ENCODE results near the gene LIF.

LIF gene

GRCh38 chr22:30223303-30223702, 23.3 kb downstream of the LIF start:
- TF ChIP-seq CTCF (conservative IDR thresholded peaks at IDR 0.05; ENCODE audit: low read length), result no peak
- H3K4me3 ChIP-seq (ENCODE audit: low read length), result no peak overlapping the region
- no peak for DNase-seq (ENCODE audit: low read depth)

- DNase-seq (ENCODE audit: low read depth), result no peak
- no peak for TF ChIP-seq CTCF (conservative IDR thresholded peaks at IDR 0.05; ENCODE audit: low read length)
- no peak overlapping the region for H3K4me3 ChIP-seq (ENCODE audit: low read length)
These were observed 24.2 kb downstream of the LIF start for GRCh38 chr22:30222321-30222720.

- no peak overlapping the region for H3K4me3 ChIP-seq (ENCODE audit: low read length)
- TF ChIP-seq CTCF (conservative IDR thresholded peaks at IDR 0.05; ENCODE audit: low read length), result no peak
- DNase-seq (ENCODE audit: low read depth), result no peak
These were observed 25.2 kb downstream of the LIF start for GRCh38 chr22:30221121-30221992.

DNA sequence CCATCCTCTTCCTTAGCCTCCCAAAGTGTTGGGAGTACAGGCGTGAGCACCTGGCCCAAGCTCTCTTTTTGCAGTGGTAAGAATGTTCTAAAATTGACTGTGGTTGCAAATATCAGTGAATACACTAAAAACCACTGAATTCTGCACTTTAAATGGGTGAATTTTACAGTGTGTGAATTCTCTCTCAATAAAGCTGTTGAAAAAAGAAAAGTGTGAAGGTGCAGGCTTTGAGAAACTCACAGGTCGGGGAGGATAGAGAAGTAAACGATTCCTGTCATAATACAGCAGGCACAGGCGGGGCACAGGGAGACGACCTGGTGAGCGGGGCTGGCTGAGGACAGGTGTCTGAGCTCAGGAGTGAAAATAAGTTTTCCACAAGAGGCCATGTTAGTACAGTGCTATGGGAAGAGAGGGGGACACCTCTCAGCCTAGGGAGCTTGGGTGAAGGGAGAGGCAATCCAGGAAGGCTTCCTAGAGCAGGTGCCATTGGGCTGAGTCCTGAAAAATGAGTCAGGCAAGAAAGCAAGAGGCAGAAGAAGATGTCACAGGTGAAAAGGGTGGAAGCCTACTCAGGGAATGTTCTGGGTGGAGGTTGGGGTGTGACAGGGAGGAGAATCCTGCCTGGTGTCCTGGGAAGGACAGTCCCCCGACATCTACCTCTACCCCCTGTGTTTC, 26.1 kb downstream of the LIF start:
- H3K4me3 ChIP-seq (ENCODE audit: low read length), result no peak overlapping the region
- TF ChIP-seq CTCF (conservative IDR thresholded peaks at IDR 0.05; ENCODE audit: low read length), result no peak
- no peak for DNase-seq (ENCODE audit: low read depth)

- TF ChIP-seq CTCF (conservative IDR thresholded peaks at IDR 0.05; ENCODE audit: low read length), result no peak
- DNase-seq (ENCODE audit: low read depth), result no peak
- H3K4me3 ChIP-seq (ENCODE audit: low read length), result no peak overlapping the region
These were observed 26.8 kb downstream of the LIF start for GRCh38 chr22:30219668-30220278.

DNA sequence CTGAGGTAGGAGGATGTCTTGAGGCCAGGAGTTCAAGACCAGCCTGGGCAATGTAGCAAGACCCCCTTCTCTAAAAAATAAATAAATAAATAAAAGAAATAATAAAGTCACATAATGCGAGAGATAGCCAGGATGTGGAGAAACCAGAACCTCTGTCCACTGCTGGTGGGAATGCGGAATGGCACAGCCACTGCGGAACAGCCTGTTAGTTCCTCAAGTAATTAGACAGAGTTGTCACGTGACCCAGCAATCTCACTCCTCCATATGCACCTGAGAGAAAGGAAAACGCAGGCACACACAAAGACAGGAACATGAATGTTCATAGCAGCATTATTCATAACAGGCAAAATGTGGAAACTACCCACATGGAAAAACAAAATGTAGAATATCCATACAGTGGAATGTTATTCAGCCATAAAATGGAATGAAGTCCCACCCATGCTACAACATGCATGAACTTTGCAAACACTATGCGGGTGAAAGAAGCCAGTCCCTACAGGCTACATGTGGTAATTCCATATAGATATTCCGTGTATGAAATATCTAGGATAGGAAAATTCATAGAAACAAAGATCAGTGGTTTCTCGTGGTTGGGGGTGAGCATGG, 27.4 kb downstream of the LIF start:
- H3K4me3 ChIP-seq (ENCODE audit: low read length), result no peak overlapping the region
- no peak for DNase-seq (ENCODE audit: low read depth)
- TF ChIP-seq CTCF (conservative IDR thresholded peaks at IDR 0.05; ENCODE audit: low read length), result peak; percentile 23
